K562 (cell line): ENCODE results near the gene GSDME. TPM values are rescaled to one million over a fixed set of nuclear protein-coding genes. Genes with fewer than 3 reads are reported as not detected.

Source experiments
- ATAC-seq: fragments of 200-7000 bp; cut with Tn5 transposase; 3 replicates; pipeline ENCODE4 v1.9.1; 2020; ENCODE audit warnings: moderate library complexity
- BruUV-seq: library from RNA; stranded (reverse); fragments of 400-500 nt; replicated peaks from 2 replicates; lab custom pipeline; 2021; lab: Mats Ljungman, UMichigan
- CTCF ChIA-PET: fragments of 300-600 bp; formaldehyde crosslinking; extraction: SDS; loops from one replicate; lab custom pipeline; 2021; ENCODE audit warnings: low intra/inter-chr PET ratio; lab: Yijun Ruan, JAX
- POLR2A ChIA-PET: fragments of 300-600, 350-650 bp; sonication (Branson Sonifier 250); formaldehyde crosslinking; extraction: SDS; loops from one replicate; lab custom pipeline; 2021; ENCODE audit warnings: antibody characterized with exemption, inconsistent platforms; lab: Yijun Ruan, JAX
- DNase-seq, 4 experiments: peaks; one replicate each; pipeline versions ENCODE4 v3.0.0 to v3.0.0-alpha.2; 2011 to 2018; ENCODE audit warnings: low spot score in 3 of 4, mixed read lengths in 3 of 4; ENCODE audit errors: extremely low read depth in 1 of 4
- FAIRE-seq: peaks from 2 replicates; lab custom pipeline; 2011; peaks lifted over from hg19 to GRCh38; lab: Jason Lieb, UNC
- H2AFZ ChIP-seq: 2 replicates; pipeline ENCODE4 v1.6.0; 2011; ENCODE audit warnings: low read depth, low read length, control low read depth, inconsistent platforms
- H3K27ac ChIP-seq: fragments of 200-600 bp; 3 replicates; pipeline ENCODE4 v1.8.0; 2011; ENCODE audit warnings: low read depth, mild to moderate bottlenecking, control low read depth, inconsistent platforms, low read length, moderate library complexity, mixed read lengths; ENCODE audit errors: extremely low read depth
- H3K27me3 ChIP-seq, 2 experiments: fragments of 300-600 bp in 1 of 2; 2 replicates in 1 of 2; 3 replicates in 1 of 2; pipeline versions ENCODE4 v1.6.0 to v1.8.0; 2011; ENCODE audit warnings: inconsistent platforms in 2 of 2, low read length in 2 of 2, mild to moderate bottlenecking in 1 of 2, mixed read lengths in 1 of 2, moderate library complexity in 1 of 2; ENCODE audit not compliant: control insufficient read depth in 2 of 2, insufficient read depth in 2 of 2
- H3K36me3 ChIP-seq: fragments of 300-600 bp; 3 replicates; pipeline ENCODE4 v1.8.0; 2011; ENCODE audit warnings: mild to moderate bottlenecking, low read length, inconsistent platforms; ENCODE audit not compliant: control insufficient read depth, insufficient read depth
- H3K4me1 ChIP-seq, 2 experiments: fragments of 200-600 bp in 1 of 2; replicated peaks in 1 of 2; 2 replicates in 1 of 2; 3 replicates in 1 of 2; pipeline versions ENCODE4 v1.5.1 to v1.8.0; 2011; ENCODE audit warnings: inconsistent platforms in 2 of 2, low read length in 2 of 2, mild to moderate bottlenecking in 1 of 2, mixed read lengths in 1 of 2, moderate library complexity in 1 of 2; ENCODE audit not compliant: control insufficient read depth in 2 of 2, insufficient read depth in 2 of 2
- H3K4me2 ChIP-seq: 2 replicates; pipeline ENCODE4 v1.6.1; 2011; ENCODE audit warnings: low read length, control low read depth, inconsistent platforms, mixed read lengths; ENCODE audit not compliant: insufficient read depth
- H3K4me3 ChIP-seq: fragments of 200-600 bp; sonication (generic), shearing (Covaris generic); 2 replicates; pipeline ENCODE4 v1.5.1; 2016; ENCODE audit warnings: control low read depth, inconsistent platforms
- H3K79me2 ChIP-seq: fragments of 200-600 bp; 3 replicates; pipeline ENCODE4 v1.8.0; 2011; ENCODE audit warnings: low read length, inconsistent platforms; ENCODE audit not compliant: control insufficient read depth, insufficient read depth
- H3K9ac ChIP-seq, 2 experiments: 2 replicates each; pipeline versions ENCODE4 v1.6.0 to v1.6.1; 2011; ENCODE audit warnings: low read depth in 2 of 2, low read length in 2 of 2, control low read depth in 1 of 2, inconsistent platforms in 1 of 2, mild to moderate bottlenecking in 1 of 2, mixed read lengths in 1 of 2; ENCODE audit not compliant: insufficient read depth in 1 of 2
- H3K9me1 ChIP-seq: one replicate; pipeline ENCODE4 v1.6.0; 2011; ENCODE audit warnings: inconsistent platforms, mild to moderate bottlenecking, low read length, moderate library complexity; ENCODE audit not compliant: control insufficient read depth, insufficient read depth
- H3K9me3 ChIP-seq: replicated peaks from 2 replicates; pipeline ENCODE4 v1.5.1; 2011; ENCODE audit warnings: low read depth, low read length, inconsistent platforms; ENCODE audit not compliant: control insufficient read depth, insufficient read depth
- H4K20me1 ChIP-seq: replicated peaks from 2 replicates; pipeline ENCODE4 v1.6.1; 2011; ENCODE audit warnings: low read length, inconsistent platforms, mixed read lengths; ENCODE audit not compliant: control insufficient read depth, insufficient read depth
- BRD9 ChIP-seq: fragments of 450-650 bp; IDR thresholded peaks from 2 replicates; pipeline ENCODE4 v1.6.1; 2018; ENCODE audit warnings: low read depth; ENCODE audit not compliant: partially characterized antibody
- CCAR2 ChIP-seq: fragments of 200-400 bp; formaldehyde crosslinking; IDR thresholded peaks from 2 replicates; pipeline ENCODE4 v1.6.1; 2017; ENCODE audit warnings: mild to moderate bottlenecking, low read depth, low read length
- DNMT1 ChIP-seq: fragments of 450-650 bp; IDR thresholded peaks from 2 replicates; pipeline ENCODE4 v1.6.1; 2016; ENCODE audit warnings: antibody characterized with exemption, mild to moderate bottlenecking
- FOXJ2 ChIP-seq: fragments of 200-800 bp; sonication (Bioruptor generic); IDR thresholded peaks from 2 replicates; pipeline ENCODE4 v1.6.1; 2016; ENCODE audit warnings: missing genetic modification characterization, missing compliant biosample characterization
- NFRKB ChIP-seq: fragments of 450-650 bp; IDR thresholded peaks from 2 replicates; pipeline ENCODE4 v1.6.1; 2016; ENCODE audit warnings: low read depth
- NR2C1 ChIP-seq, 2 experiments: fragments of 450-650 bp; IDR thresholded peaks; 2 replicates each; pipeline ENCODE4 v1.6.1; 2017; ENCODE audit warnings: mild to moderate bottlenecking in 2 of 2, antibody characterized with exemption in 1 of 2, inconsistent platforms in 1 of 2, missing compliant biosample characterization in 1 of 2, missing genetic modification characterization in 1 of 2
- PHB2 ChIP-seq: fragments of 450-650 bp; IDR thresholded peaks from 2 replicates; pipeline ENCODE4 v1.6.1; 2017; ENCODE audit warnings: low read depth
- POLR2A ChIP-seq: fragments of 450-650 bp; conservative IDR thresholded peaks from 2 replicates; pipeline ENCODE4 v1.6.1; 2016
- POLR2B ChIP-seq: fragments of 450-650 bp; IDR thresholded peaks from 2 replicates; pipeline ENCODE4 v1.6.1; 2018; ENCODE audit warnings: low read depth; ENCODE audit not compliant: partially characterized antibody
- RBM22 ChIP-seq: fragments of 200-400 bp; formaldehyde crosslinking; IDR thresholded peaks from 2 replicates; pipeline ENCODE4 v1.6.1; 2018; ENCODE audit warnings: low read length, low read depth; ENCODE audit not compliant: poor library complexity, severe bottlenecking
- SMAD2 ChIP-seq: fragments of 150-350 bp; IDR thresholded peaks from 2 replicates; pipeline ENCODE4 v1.6.1; 2014; ENCODE audit warnings: low read depth, mild to moderate bottlenecking, low read length
- SMARCA4 ChIP-seq: fragments of 450-650 bp; IDR thresholded peaks from 2 replicates; pipeline ENCODE4 v1.6.1; 2016
- SNIP1 ChIP-seq: fragments of 450-650 bp; IDR thresholded peaks from 2 replicates; pipeline ENCODE4 v1.7.1; 2017; ENCODE audit warnings: low read depth, mild to moderate bottlenecking
- STAT6 ChIP-seq: sonication (generic); formaldehyde crosslinking; IDR thresholded peaks from 2 replicates; pipeline ENCODE4 v1.8.1; 2023; ENCODE audit warnings: mild to moderate bottlenecking, missing genetic modification reagents
- TAF7 ChIP-seq: fragments of 450-650 bp; IDR thresholded peaks from 2 replicates; pipeline ENCODE4 v1.6.1; 2016; ENCODE audit warnings: missing genetic modification characterization, missing compliant biosample characterization
- THRAP3 ChIP-seq: fragments of 450-650 bp; IDR thresholded peaks from 2 replicates; pipeline ENCODE4 v1.6.1; 2016; ENCODE audit warnings: mild to moderate bottlenecking, inconsistent platforms, borderline replicate concordance
- TRIM24 ChIP-seq, 2 experiments: fragments of 450-650 bp; IDR thresholded peaks; 2 replicates each; pipeline ENCODE4 v1.6.1; 2016
- YBX1 ChIP-seq: fragments of 450-650 bp; IDR thresholded peaks from 2 replicates; pipeline ENCODE4 v1.7.1; 2016; ENCODE audit warnings: mild to moderate bottlenecking
- ZBTB2 ChIP-seq: fragments of 450-650 bp; IDR thresholded peaks from 2 replicates; pipeline ENCODE4 v1.6.1; 2016; ENCODE audit warnings: antibody characterized with exemption
- ZEB2 ChIP-seq: fragments of 450-650 bp; IDR thresholded peaks from 2 replicates; pipeline ENCODE4 v1.6.1; 2016
- ZNF217 ChIP-seq: sonication (generic); formaldehyde crosslinking; IDR thresholded peaks from 2 replicates; pipeline ENCODE4 v1.8.0; 2022; ENCODE audit warnings: mild to moderate bottlenecking, missing genetic modification reagents
- WGBS: fragments of 100-300 bp; shearing (Covaris generic); methylation state at CpG from one replicate; pipeline ENCODE4 v1.1.6; 2016; ENCODE audit warnings: low coverage, mixed read lengths; ENCODE audit not compliant: insufficient coverage; ENCODE audit errors: missing lambda C conversion rate; 5-methylcytosine and 5-hydroxymethylcytosine counted together
- in situ Hi-C: fragments of 300-500 bp; cut with MboI; formaldehyde crosslinking; loops from 4 replicates; pipeline ENCODE4 v1.15.0; 2018; ENCODE audit warnings: inconsistent platforms, mixed read lengths
- intact Hi-C: fragments of 100-400 bp; cut with micrococcal nuclease; formaldehyde crosslinking; loops from 2 replicates; pipeline ENCODE4 v1.14.2; 2022
- polyA plus RNA-seq, 8 experiments: library from polyadenylated mRNA; depleted of rRNA in 4 of 8; stranded (reverse) in 5 of 8; unstranded in 3 of 8; fragments of >200 nt; fragmentation: Nextera tagmentation in 2 of 8; fragmentation: Illumina TruSeq in 1 of 8; extraction: Ambion mirVana in 2 of 8; extraction: Trizol in 1 of 8; gene quantifications; 2 replicates each; pipeline versions ENCODE4 v1.2.1 to v1.2.3, GENCODE V29; 2011 to 2014; ENCODE audit warnings: inconsistent platforms in 1 of 8, missing spikeins in 1 of 8
- total RNA-seq, 7 experiments: library from RNA; depleted of rRNA in 6 of 7; stranded (reverse); fragments of >200 nt in 6 of 7; fragmentation: Illumina TruSeq in 2 of 7; extraction: Trizol in 2 of 7; gene quantifications; 2 replicates each; pipeline versions ENCODE4 v1.2.1 to v1.2.3, GENCODE V29; 2011 to 2021; ENCODE audit warnings: low replicate concordance in 1 of 7

Gene GSDME
- total and polyA plus RNA-seq, 9 of the 15 experiments (the other 6 are each of a cell fraction or from before 2014, with no cell fraction given), result 0.37 to 1.9 (median 0.62) TPM

- Histone ChIP-seq H3K4me3 (peak overlapping the region; percentile 35), H3K9me1 (no peaks in the 10 kb centered on the region), H3K27ac (peak overlapping the region; percentile 22; the same call in 2 of the 3 replicates), H3K4me2 (peak overlapping the region; percentile 70), H3K79me2 (peaks cover 28% of the 10 kb centered on the region; the same call in 1 of the 3 replicates), H3K4me1 (peaks cover 7 to 20% of the 10 kb centered on the region in 2 experiments; a peak in 4 of 5 replicates), H3K27me3 (no peaks in the 10 kb centered on the region), H4K20me1 (no peaks in the 10 kb centered on the region), H2AFZ (peak overlapping the region; percentile 60), H3K36me3 (peaks cover 10% of the 10 kb centered on the region; the same call in 2 of the 3 replicates), H3K9me3 (peaks cover 4% of the 10 kb centered on the region), H3K9ac (peak overlapping the region in 1 of 2 experiments; percentile 46; a peak in 2 of 4 replicates)
- 29% methylated on average over 6 of the region's 9 CpGs for WGBS
- peak in 1 of 4 experiments; percentile 25 for DNase-seq
- ChIA-PET CTCF (no interaction called here), POLR2A (interaction anchor here (1.0 kb wide), 1 partner anchor 317 kb away, joined by 3 read pairs; no protein-coding TSS in a partner anchor)
- intact Hi-C loops, result loop anchor here (10.0 kb wide), 1 partner anchor 69 kb away; no protein-coding TSS in a partner anchor
- BruUV-seq, result TSS peak; percentile 29
- FAIRE-seq, result no peak
- in situ Hi-C loops, result no loop called here
- peak; percentile 80 for ATAC-seq
- TF ChIP-seq FOXJ2 (tag) (peak; percentile 57; the same call in 1 of the 2 replicates), SNIP1 (0 out of 2 replicates have a peak, but pooled peaks have one; percentile 25), ZBTB2 (0 out of 2 replicates have a peak, but pooled peaks have one; percentile 60), STAT6 (CRISPR knock-in tag) (no peak), NR2C1 (IDR thresholded peaks at IDR 0.05) (0 out of 2 replicates have a peak, but pooled peaks have one; percentile 16), NR2C1 (tag; IDR thresholded peaks at IDR 0.05) (no peak), PHB2 (0 out of 2 replicates have a peak, but pooled peaks have one; percentile 42), ZEB2 (peak; percentile 53; the same call in 1 of the 2 replicates), POLR2A (peak; percentile 49), ZNF217 (CRISPR knock-in tag) (no peak), SMARCA4 (peak; percentile 81), POLR2B (peak; percentile 65), NFRKB (peak; percentile 73; the same call in 1 of the 2 replicates), TAF7 (tag) (0 out of 2 replicates have a peak, but pooled peaks have one; percentile 12), SMAD2 (no peak), YBX1 (no peak), THRAP3 (peak; percentile 73), BRD9 (peak; percentile 56), RBM22 (no peak), CCAR2 (no peak), TRIM24 (IDR thresholded peaks at IDR 0.05) (peak; percentile 58; a peak in 2 of 4 replicates), DNMT1 (peak; percentile 76; the same call in 1 of the 2 replicates)
These were observed 36.9 kb upstream of the GSDME start for GRCh38 chr7:24793982-24794648.
